GM12891 (cell line): ENCODE results near the gene APOL5.

ENCODE experiments used
- POLR2A ChIP-seq: IDR thresholded peaks from 2 replicates; pipeline ENCODE4 v1.6.1; 2011; ENCODE audit warnings: low read depth, low read length, control low read depth
- POLR2AphosphoS5 ChIP-seq: IDR thresholded peaks from 2 replicates; pipeline ENCODE4 v1.6.1; 2011; ENCODE audit warnings: low read depth, low read length, control low read depth

- TF ChIP-seq POLR2A (no peak), POLR2AphosphoS5 (no peak)
Measured at GRCh38 chr22:35752863-35753189, 35.2 kb downstream of the APOL5 start.
